CD4-positive, alpha-beta T cell treated with Interleukin-6 at 100 ng/mL for 8 hours (primary cell): ENCODE data around the gene EXOC6B.

Source experiments
- DNase-seq: peaks from one replicate; pipeline ENCODE4 v3.0.0-alpha.2; 2020; ENCODE audit warnings: mixed read lengths, low spot score

The EXOC6B gene

DNA sequence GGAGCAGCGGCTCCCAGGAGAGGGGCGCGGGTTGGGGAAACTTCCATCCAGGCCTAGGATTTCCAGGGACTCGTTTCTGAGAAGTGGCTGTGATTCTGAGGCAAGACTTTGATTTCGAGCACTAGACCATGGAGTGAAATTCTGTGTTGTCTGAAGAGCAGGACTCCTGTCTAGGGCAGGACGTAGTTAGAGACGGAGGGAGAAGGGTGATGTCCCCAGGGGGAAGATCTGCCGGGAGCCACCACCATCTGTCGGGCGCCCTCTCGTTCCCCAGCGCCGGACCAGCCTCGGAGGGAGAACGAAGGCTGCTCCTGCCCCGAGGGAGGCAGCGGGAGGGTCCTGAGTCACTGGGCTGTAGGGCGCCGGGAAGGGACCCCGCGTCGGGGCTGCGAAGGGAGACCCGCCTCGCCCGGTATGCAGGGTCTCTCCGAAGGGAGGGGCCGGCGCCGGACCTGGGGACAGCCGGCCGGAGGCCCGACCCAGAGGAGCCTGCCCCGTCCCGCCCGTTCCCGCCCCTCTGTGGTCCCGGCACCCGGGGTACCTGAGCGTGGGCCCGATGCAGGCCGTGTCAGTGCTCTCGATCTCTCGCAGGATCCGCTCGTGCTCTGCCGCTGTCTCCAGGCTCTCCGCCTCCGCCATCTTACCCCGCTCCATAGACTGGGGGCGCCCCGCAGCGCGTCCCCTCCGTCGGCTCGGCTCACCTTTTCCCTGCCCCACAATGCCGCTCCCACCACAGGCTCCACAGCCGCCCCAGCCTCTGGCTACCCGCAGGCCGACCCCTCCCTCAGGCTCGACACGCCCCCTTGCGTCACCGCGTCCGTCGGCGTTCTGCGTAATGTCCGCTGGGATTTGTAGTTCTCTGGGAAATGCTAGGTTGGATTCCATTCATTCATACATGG is at the start of gene EXOC6B:
EXOC6B (minus strand) TSS at position 777 of the 899 bp plus-strand sequence.
- DNase-seq = peak; percentile 82

DNA sequence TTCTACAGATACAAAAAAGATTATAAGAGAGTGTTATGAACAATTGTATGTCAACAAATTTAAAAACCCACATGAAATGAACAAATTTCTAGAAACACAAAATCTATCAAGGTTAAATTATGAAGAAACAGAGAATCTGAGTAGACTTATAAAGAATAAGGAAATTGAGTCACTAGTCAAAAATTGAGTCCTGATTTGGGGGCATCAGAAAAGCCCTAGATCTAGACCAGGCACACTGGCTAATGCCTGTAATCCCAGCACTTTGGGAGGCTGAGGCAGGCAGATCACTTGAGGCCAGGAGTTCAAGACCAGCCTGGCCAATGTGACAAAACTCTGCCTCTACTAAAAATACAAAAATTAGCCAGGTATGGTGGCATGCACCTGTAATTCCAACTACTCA is 46.0 kb upstream of the EXOC6B start:
- no peak for DNase-seq

DNA sequence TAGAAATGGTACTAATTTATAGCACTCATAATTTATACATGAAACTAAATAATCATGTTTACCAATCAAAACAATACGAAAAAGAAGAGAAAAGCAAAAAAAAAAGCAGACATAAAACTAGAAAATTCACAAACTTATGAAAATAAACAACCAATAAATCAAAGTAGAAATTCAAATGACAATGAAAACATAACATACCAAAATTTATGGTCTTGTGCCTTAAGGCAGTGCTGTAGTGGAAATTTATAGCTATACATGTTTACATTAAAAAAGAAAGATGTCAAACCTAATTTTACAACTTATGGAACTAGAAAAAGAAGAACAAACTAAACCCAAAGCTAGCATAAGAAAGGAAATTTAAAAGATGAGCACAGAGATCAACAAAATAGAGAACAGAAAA is 45.2 kb upstream of the EXOC6B start:
- DNase-seq = no peak

DNA sequence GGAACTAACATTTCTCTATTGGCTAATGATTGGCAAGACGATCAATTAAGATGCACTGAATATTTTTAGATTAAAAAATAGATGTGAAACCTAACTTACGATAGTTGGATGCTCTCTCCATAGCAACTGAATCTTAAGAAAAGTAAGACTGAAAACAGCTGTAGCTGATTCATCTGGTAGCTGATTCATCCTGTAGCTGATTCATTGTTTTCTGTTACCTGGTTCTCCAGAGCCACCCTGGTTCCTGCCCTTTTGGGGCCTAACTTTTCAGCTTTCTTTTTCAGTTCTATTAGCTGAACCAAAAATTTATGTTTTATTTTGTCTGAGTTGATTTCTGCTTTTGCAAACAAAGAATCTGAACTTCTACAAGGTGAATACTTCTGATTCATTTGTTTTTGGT is 38.7 kb upstream of the EXOC6B start:
- no peak for DNase-seq

DNA sequence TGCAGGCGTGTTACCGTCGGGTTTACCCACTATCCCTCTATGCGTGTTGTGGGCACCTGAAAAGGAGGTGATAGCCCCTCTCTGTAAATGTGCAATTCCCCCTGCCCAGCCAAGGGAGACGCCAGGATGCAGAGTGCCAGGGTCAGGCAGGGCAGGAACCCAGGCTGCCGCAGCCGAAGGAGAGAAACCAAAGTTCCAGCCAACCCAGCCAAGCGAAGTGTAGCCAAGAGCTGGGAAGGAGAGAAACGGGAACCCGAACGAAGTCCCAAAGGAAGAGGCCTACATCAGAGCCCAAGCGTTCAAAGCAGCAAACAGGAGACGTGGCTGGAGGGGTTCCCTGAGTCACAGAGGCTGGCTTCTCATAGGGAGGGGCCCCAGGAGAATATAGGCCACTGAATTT is 37.2 kb upstream of the EXOC6B start:
- DNase-seq = no peak

DNA sequence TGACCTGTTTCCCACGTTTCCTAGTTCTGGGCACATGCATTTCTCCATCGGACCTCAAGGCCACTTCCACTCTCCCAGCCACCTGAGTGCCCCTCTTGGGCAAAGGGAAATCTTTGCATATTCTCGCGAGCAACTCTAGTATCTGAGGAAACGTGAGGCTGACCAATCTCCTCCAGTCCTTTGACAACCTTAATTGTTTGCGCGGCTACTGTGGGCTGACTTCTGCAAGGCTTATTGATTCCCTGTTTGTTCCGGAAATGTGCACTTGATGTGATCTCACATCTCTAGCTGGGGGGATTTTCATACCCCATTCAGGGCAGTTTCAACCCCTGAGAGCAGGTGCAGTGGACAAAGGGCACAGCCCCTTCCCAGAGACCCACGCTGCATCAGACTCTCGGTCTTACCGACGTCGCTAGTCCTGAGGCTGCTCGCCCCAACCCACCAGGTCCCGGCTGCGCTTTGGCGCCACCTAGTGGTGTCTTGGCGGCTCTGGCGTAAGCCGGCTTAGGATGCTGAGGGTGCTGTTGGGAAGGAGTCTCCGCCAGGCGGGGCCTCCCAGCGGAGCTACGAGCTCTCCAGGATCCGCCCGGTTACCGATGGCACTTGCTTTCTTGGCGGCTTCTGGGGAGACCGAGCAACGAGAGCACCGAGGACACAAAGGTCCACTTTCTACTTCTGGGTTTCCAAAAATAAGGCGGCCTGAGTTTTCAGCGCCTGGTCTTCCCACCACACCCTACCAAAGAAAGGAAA is 36.6 kb upstream of the EXOC6B start:
- DNase-seq = peak; percentile 83

DNA sequence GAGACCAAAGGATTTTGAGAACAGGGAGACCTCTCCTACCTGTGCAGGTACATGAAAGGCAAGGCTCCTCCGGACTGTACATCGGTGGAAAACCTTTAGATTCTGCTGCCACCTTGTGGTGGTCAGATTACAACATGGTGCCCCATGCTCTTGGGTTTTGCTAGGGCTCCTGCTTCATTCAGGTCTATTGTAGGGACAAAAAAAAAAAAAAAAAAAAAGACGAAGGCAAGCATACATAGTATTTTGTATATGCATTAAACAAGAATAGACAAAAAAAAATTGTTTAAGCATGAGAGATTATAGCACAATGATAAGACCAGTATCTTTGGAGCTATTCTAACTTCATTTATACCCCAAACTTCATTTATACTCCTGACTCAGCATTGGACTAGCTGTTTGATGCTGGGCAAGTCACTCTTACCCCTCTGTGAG is 34.0 kb upstream of the EXOC6B start:
- peak; percentile 60 for DNase-seq

DNA sequence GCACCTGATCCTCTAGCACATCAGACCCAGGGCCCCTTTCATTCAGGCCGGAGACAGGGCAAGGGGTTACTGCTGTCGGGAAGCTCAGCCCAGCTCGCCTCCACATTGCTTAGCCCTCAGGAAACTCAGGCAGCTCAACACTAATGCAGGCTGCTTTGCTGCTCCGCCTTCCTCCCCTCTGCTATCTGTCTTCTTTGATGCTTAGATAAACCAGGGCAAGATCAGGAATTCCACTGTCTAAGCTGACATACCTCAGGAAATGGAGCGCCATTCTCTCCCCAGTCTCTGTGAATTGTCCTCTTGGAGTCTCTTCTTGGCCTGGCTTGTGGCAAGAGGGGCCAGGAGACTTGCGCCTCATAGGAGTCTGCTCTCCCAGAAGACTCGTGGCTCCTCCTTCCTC is 25.5 kb upstream of the EXOC6B start:
- no peak for DNase-seq

DNA sequence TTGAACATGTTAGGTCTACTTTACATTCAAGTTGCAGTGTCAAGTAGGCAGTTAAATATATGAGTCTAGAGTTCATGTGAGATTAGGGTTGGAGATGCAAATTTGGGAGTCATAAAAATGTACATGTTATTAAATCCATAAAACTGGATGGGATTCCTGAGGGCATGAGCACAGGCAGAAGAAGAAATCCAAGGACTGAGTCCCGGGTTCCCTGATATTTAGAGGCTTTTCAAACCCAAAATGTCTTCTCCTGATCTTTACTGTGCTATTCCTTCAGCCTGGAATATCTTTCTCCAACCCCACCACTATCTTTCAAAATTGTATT is 23.3 kb upstream of the EXOC6B start:
- DNase-seq = no peak

DNA sequence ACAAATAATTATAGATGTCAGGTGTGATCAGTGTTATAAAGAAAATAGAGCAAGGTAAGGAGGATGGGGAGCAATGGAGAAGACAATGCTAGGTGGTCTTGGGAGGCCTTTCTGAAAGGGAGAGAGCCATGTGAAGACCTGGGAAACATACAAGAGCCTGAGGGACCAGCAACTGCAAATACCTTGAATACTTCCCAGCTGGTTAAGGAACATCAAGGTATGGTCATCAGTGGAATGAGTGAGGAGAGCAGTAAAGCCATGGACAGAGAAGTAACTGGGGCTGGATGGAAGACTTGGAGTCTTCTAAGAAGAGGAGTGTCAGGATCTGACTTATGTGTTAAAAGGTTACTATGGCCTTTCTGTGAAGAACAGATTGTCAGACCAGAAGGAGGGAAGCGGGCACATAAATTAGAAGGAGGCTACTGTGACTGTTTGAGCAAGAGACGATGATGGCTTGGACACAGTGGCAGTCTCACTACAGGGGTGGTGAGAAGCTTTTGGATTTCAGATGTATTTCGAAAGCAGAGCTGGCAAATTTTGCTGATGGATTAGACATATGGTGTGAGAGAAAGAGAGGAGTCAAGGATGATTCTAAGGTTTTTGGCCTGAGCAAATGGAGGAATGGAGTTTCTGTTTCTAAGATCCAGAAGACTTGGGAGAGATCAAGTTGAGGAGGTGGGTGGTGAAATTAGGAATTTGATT is 22.8 kb upstream of the EXOC6B start:
- DNase-seq = no peak

DNA sequence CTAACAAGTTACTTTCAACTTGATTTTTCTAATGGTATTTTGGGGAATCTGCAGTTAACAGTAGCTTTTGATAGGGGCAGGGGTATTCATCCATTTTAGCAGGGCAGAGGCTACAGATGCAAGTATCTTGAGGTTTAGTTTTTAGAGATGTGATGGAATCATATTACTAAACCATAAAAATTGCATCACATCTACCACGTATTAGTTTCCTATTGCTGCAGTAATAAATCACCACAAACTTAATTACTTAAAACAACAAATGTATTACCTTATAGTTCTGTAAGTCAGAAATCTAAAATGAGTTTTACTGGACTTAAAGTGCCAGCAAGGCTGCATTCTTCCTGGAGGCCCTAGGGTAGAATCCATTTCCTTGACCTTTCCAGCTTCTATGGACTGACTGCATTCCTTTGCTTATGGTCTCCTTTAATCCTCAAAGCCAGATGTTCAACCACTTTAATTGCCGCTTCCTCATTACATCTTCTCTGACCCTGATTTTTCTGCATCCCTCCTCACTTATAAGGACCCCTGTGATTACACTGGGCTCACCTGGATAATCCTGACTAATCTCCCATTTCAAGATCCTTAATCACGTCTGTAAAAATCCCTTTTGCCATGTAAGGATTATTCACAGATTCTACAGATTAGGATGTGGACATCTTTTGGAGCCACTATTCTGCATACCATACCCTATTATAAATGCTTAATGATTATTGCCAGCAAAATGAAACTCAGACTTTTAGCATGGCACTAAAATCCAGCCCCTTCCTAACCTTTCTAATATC is 21.9 kb upstream of the EXOC6B start:
- no peak for DNase-seq

DNA sequence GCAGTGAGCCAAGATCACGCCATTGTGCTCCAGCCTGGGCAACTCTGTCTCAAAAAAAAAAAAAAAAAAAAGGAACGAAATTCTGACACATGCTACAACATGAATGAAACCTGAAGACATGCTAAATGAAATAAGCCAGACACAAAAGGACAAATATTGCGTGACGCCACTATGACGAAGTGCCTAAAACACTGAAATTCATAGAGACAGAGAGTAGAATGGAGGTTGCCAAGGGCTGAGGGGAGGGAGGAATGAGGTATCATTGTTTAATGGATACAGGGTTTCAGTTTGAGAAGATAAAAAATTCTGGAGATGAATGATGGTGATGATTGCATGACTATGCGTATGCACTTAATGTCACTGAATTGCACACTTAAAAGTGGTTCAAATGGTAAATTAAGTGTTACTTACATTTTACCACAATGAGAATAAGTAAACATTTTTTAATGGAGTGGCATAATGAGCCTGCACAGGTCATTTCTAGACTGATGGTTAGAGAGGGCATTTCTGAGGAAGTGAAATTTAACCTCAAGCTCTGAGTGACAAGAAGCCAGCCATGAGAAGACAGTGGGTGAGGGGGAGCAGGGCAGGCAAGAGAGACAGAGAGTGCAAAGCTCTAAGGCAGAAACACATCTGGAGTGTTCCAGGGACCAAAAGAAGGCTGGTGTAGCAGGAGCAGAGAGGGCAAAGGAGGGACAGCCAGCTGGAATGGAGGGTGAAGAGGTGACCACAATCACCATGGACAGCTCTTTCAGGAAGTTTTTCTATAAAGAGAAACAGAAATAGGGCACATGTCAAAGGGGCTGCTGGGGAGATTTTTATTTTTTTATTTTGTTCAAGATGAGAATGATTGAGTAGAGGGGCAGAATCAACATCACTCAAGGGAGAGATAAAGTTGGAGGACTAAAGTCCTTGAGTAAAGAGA is 20.6 kb upstream of the EXOC6B start:
- no peak for DNase-seq

DNA sequence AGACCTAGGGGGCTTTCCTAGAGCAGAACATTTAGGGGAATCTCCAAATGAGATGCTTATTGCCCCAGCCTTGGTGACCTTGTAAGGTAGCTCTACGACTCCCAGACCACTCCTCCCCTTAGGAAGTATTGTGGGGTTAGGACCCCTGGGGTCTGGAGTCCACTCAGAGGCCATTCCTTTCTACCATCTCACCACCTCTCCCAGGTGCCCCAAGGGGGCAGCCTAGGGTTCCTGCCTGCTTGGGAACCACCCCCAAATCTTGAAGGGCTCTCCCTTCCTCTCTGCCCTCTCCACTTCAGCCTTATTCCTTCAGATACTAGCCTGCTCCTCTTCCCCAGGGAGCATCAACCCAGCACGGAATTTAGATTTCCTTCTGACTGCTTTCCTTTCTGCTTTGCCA is 17.5 kb upstream of the EXOC6B start:
- no peak for DNase-seq

DNA sequence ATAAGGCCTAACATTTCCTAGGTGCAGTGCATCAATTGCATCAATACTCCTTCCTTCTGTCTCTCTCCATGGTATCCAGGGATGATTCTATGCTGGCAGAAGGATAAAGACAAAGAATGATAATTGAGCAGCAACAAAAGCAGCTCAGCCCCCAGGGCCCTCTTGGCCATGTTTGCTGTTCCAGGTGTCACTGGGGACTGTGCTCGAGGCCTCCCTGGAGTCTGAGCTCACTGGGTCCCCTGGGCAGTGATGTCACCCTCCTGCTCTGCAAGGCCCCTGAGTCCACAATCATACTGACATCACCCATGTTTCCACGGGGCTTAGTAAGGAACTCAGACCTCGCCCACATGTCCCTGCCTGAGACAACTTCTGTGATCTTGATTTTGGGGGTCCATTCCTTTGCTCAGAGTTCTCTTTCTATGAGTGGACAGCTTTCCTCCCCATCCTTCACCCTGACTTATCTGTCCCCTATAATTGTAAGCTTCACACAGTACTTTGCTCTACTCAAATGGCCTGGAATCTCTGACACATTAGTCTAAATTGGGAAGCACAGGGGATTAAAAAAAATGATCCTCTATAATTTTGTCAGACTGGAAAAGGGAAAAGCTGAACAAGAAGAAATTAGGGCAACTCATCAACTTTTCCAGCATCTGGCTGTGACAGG is 15.8 kb upstream of the EXOC6B start:
- no peak for DNase-seq

DNA sequence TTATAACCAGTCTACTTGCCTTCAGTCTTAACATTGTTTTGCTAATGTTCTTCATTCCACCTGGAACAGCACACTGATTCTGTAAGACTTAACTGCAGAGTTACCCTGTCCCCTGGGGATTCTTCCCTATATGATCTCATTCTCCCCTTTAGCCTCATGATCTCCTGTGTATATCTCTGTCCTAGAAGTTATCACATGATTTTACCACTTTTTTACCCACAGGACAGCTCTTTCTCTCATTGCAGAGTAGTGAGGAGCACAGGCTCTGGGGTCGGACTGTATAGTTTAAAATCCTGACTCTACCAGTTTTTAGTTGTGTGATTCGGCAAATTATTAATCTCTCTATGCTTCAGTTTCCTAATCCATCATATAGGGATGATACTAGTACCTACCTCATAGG is 14.2 kb upstream of the EXOC6B start:
- no peak for DNase-seq

DNA sequence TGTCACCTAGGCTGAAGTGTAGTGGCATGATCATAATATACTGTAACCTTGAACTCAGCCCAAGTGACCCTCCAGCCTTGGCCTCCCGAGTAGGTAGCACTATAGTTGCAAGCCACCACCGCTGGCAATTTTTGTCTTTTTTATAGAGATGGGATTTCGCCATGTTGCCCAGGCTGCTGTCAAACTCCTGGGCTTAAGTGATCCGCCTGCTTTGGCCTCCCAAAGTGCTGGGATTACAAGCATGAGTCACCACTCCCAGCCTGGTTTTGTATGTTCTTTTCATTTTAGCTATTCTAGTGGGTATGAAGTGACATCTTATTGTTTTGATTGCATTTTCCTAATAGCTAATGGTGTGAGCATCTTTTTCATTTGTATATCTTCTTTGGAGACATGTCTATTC is 11.3 kb upstream of the EXOC6B start:
- DNase-seq = no peak

DNA sequence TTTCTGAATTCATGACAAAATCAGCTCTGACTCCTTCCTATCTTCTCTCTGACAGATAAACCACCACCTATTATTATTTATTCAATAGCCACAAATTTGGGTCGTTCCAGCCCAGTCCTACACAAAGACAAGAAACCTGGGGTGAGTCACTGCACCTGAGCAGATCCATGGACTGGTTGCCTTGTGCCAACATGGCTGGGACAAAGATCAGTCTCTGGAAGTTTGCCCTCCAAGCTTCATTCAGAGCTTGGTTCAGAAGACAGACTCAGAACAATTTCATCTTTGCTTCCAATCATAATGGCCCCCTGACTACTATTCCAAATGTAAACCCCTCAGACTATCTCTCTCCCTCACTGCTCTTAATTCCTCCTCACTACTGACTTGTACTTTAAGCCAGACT is 9.6 kb upstream of the EXOC6B start:
- no peak for DNase-seq

DNA sequence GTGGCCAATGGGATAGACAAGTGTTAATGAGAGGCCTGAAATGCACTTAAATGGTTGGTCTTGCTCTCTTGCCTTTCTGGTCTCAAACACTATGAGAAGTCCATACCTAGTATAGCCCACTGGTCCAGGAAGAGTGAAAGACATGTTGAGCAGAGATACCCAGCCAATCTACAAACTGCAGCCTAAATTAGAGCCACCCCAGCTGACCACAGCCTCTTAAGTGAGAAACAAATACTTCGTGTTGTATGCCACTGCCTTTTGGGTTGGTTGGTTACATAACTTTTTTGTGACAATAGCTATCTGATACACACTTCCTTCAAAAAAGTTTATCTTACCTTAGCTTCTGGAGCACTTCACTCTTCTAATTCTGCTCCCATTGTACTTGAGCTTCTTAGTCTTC is 8.8 kb upstream of the EXOC6B start:
- DNase-seq = no peak

DNA sequence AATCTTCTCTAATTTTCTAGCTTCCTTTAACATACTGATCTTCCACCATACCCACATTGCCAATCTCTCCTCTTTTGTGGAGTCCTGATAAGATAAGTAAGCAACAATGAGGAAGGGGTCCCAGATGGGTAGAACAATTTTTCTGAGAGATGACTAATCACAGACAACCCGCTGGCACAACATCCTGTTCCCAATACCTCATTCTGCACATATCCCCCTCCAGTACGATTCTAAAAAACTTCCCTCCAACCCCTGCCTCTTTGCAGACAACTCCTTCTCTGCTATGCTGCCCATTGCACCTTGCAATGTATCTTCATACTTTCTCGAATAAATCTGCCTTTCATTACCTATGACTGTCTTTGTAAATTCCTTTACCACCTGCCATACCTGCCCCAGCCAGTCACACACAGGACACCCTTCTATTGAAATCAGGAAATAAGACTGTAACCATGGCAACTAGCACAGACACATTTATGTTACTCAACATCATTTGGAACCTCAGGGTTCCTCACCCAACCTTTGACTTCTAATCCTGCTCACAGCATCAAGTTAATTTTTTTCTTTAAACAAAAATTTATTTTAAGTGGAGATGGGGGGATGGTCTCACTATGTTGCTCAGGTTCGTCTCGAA is 7.4 kb upstream of the EXOC6B start:
- no peak for DNase-seq

DNA sequence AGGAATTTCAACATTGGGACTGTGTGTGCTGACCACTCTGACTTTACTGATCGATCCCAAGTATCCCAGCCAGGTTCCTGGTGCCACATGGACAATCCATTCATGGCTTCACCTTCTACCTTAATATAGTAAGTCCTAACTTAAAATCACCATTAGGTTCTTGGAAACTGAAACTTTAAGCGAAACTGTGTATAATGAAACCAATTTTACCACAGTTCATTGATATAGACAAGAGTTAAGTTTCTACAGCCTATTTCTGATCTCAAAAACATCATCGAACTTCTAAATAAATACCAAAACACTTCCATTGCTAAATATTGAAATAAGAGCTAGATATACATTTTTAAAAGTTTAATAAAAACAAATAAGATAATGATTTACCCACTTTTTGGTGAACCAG is 4.4 kb upstream of the EXOC6B start:
- no peak for DNase-seq
